ENCODE results near the gene OR51B4. TPM values are rescaled to one million over a fixed set of nuclear protein-coding genes. Genes with fewer than 3 reads are reported as not detected.
"Not testable (repeated sequence)": the region's sequence is repeated elsewhere in the genome, so short reads cannot be mapped to it uniquely, and the experiment has no call there.

The OR51B4 gene, protein sequence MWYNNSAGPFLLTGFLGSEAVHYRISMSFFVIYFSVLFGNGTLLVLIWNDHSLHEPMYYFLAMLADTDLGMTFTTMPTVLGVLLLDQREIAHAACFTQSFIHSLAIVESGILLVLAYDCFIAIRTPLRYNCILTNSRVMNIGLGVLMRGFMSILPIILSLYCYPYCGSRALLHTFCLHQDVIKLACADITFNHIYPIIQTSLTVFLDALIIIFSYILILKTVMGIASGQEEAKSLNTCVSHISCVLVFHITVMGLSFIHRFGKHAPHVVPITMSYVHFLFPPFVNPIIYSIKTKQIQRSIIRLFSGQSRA
- total RNA-seq, result not detected

DNA sequence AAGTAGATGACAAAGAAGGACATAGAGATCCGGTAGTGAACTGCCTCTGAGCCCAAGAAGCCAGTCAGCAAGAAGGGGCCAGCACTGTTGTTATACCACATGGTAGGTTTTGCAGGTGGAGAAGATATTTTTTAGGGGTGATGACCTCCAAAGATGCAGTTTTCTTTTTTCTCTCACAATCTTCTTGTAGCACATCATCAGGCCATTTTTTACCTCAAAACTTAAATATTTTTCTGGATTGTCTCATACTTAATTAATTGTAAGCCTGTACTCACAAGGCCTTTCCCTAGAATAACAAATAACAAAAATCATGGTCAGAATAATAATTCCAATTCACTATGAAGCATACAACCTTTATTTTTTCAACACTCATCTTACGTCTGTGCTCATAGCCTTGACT lies at the start of gene OR51B4:
Gene OR51B4, minus strand, starts transcription at position 101 of the 400 bp plus-strand sequence. Its CDS starts 0 bp downstream, at position 101.
- no peaks in the 10 kb centered on the region for H3K36me3 Mint-ChIP-seq (ENCODE audit: low read depth)
- DNase-seq, result no peak
- CTCF ChIA-PET, result no interaction called here
- H3K4me1 Mint-ChIP-seq (ENCODE audit: low read depth), result no peaks in the 10 kb centered on the region
- H3K4me3 Mint-ChIP-seq, result no peak within 1 kb of the TSS
- H3K9me3 Mint-ChIP-seq, result no peaks in the 10 kb centered on the region
- H3K27ac Mint-ChIP-seq, result no peak within 1 kb of the TSS
- H3K27me3 Mint-ChIP-seq (ENCODE audit: low read depth), result peaks cover 3% of the 10 kb centered on the region
- intact Hi-C loops (cut with micrococcal nuclease), result no loop called here

DNA sequence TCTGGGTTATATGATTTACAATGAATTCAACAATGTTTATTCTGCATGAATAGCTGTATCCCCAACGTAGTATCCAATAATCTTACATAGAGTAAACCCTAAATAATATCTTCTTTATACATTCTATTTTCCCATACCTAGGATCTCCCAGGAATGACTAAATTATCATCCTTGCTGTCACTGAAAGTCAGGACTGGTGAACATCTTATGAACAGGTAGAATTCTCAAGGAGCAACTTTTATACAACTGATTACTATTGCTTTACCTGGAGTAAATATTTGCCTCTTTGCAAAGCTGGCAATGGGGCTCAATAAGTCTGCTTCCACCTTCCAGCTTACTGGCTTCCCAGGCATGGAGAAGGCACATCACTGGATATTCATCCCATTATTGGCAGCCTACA lies 49.5 kb upstream of the OR51B4 start, which contains the start of gene OR51B6:
Gene OR51B6, plus strand, starts transcription at position 301 of the 400 bp plus-strand sequence. Its CDS starts 0 bp downstream, at position 301.
- no peaks in the 10 kb centered on the region for H3K4me1 Mint-ChIP-seq (ENCODE audit: low read depth)
- CTCF ChIA-PET, result no interaction called here

DNA sequence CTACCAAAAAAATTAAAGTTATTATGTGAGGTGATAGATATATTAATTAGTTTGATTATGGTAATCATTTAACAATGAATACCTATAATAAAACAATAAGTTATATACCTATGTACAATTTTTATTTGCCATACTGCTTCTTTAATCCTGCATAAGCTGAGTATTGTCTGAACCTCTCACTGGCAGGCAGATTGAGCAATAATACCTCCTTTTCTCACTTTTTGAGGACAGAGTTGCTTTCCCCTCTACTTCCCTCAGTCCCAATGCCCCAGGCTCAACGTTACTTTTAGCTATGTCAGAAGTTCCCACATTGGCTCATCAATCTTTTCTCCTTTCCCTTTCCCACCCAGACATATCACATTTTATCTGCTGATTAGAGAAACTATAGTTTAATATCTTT lies 47.8 kb upstream of the OR51B4 start:
- DNase-seq, result no peak
- H3K9me3 Mint-ChIP-seq, result no peaks in the 10 kb centered on the region
- H3K27ac Mint-ChIP-seq, result no peak overlapping the region
- peaks cover 11% of the 10 kb centered on the region for H3K27me3 Mint-ChIP-seq (ENCODE audit: low read depth)
- no peaks in the 10 kb centered on the region for H3K4me1 Mint-ChIP-seq (ENCODE audit: low read depth)
- no peaks in the 10 kb centered on the region for H3K36me3 Mint-ChIP-seq (ENCODE audit: low read depth)
- no peak overlapping the region for H3K4me3 Mint-ChIP-seq
- CTCF ChIA-PET, result no interaction called here
- intact Hi-C loops (cut with micrococcal nuclease), result no loop called here

More for the DNA sequence above, 49.5 kb upstream of the OR51B4 start, which contains the start of gene OR51B6:
- H3K27ac Mint-ChIP-seq, result no peak within 1 kb of the TSS
- intact Hi-C loops (cut with micrococcal nuclease), result no loop called here
- H3K27me3 Mint-ChIP-seq (ENCODE audit: low read depth), result peaks cover 18% of the 10 kb centered on the region
- no peak within 1 kb of the TSS for H3K4me3 Mint-ChIP-seq
- H3K9me3 Mint-ChIP-seq, result no peaks in the 10 kb centered on the region
- no peak for DNase-seq
- H3K36me3 Mint-ChIP-seq (ENCODE audit: low read depth), result no peaks in the 10 kb centered on the region

DNA sequence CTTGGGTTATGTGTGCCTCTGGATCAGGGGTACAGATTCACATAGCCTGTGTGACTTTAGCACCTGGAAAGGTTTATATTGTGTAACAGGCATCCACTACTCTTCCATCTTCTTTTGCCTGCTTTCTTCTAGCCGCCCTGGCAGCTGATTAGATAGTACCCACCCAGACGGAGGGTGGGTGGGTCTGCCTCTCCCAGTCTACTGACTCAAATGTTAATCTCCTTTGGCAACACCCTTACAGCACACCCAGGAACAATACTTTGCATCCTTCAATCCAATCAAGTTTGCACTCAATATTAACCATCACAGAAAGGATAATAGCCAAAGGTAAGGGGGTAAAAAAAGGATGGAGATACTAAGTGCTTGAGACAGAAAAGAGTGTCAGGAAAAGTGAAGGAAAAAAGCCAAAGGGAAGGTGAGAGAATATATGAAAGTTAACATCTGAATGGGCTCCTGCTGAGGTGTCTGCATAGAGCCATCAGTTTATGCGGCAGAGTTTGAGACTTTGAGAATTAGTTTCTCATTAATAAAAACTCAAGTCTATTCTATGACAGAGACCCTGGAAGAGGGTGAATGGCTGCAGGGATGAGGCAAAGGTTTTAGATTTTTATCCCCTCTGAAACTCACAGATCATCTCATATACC lies 46.9 kb upstream of the OR51B4 start:
- CTCF ChIA-PET, result no interaction called here
- no peaks in the 10 kb centered on the region for H3K9me3 Mint-ChIP-seq
- intact Hi-C loops (cut with micrococcal nuclease), result no loop called here

DNA sequence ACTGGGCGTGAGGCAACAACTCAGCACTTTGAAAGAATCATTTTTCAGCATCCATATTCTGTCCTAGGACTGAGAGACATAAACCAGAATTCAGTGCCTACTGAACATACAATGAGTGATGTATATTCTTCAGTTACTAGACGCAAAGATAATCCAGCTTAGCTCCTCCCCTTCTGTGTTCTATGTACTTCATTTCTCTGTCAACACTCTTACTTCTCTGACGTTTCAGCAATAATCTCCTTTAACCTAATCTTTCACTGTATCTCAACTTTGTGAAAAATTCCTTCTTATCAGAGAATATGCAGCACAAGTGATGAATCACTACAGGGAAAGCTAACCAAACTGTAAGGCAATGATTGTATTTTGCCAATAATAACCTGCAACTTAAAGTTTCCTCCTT lies 44.1 kb upstream of the OR51B4 start:
- Mint-ChIP-seq H3K27me3 (ENCODE audit: low read depth) (peaks cover 5% of the 10 kb centered on the region), H3K36me3 (ENCODE audit: low read depth) (no peaks in the 10 kb centered on the region), H3K4me3 (no peak overlapping the region), H3K4me1 (ENCODE audit: low read depth) (no peaks in the 10 kb centered on the region), H3K27ac (no peak overlapping the region), H3K9me3 (no peaks in the 10 kb centered on the region)
- CTCF ChIA-PET, result no interaction called here
- intact Hi-C loops (cut with micrococcal nuclease), result no loop called here
- DNase-seq, result no peak

More for the DNA sequence above, 46.9 kb upstream of the OR51B4 start:
- H3K4me1 Mint-ChIP-seq (ENCODE audit: low read depth), result no peaks in the 10 kb centered on the region
- no peak overlapping the region for H3K4me3 Mint-ChIP-seq
- no peak overlapping the region for H3K27ac Mint-ChIP-seq
- no peaks in the 10 kb centered on the region for H3K36me3 Mint-ChIP-seq (ENCODE audit: low read depth)
- peaks cover 6% of the 10 kb centered on the region for H3K27me3 Mint-ChIP-seq (ENCODE audit: low read depth)
- DNase-seq, result no peak

DNA sequence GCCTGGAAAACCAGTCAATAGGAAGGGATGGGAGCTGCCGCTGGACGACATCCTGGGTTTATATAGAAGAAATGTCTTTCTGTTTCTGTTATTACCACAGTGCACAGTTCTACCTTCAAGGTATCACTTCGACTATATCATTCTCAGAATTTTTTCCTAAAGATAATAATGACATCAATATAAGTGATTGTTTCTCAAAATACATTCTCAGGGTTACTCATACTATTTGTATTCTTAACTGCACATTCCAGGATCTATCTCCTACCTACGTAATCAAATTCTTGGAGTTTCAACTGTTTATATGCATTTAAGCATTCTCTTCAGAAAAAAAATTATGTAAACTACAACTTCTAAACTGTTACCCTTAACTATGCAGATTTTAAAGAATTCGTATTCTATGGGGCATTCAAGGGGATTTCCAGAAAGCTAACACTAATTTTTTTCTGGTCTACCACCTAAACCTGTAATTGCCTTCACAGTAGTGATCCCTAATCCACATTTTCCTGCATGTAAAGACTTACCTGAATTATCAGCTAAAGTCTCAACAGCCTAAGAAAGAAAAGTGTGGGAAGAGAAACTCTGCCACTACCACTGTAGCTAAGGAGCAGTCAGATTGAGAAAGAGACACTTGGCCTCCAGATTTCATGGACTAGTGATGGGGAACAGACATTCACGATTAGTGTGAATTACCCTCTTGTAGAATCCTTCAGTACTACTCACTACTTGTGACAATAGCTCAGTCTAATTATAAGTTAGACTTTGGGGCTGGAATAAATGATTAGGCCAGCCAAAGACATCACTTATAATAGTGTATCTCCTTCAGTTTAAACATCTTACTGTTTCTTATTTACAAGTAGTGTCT lies 42.0 kb upstream of the OR51B4 start, which contains the start of gene OR51B5:
Gene OR51B5, minus strand, starts transcription at position 51 of the 862 bp plus-strand sequence. Its CDS starts 0 bp downstream, at position 51.
- H3K4me1 Mint-ChIP-seq (ENCODE audit: low read depth), result no peaks in the 10 kb centered on the region

DNA sequence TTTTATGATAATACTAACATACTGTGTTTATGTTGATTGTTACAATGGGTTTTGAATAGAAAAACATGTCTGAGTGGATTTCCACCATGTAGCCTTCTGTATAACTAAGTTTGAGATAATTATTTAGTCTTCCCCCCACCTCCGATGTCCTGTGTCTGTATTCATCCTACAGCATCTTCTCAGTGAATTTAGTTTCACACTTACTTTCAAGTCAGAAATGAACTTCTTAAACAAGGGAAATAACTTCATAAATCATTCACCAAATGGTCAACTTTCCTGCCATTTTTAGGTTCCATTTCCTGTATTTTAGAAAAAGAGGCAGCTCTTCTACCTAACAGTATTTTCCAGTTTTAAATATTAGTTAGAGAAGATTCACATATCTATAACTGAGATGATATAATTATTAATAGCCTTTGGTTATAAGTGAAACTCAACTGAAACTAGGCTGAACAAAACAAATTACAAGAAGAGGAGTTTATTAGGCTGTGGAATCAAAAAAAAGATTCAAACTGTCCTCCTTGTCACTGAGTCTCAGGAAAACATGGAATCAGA lies 38.1 kb upstream of the OR51B4 start:
- no peak overlapping the region for H3K4me3 Mint-ChIP-seq
- CTCF ChIA-PET, result no interaction called here
- H3K4me1 Mint-ChIP-seq (ENCODE audit: low read depth), result no peaks in the 10 kb centered on the region
- no peak overlapping the region for H3K27ac Mint-ChIP-seq
- H3K9me3 Mint-ChIP-seq, result no peaks in the 10 kb centered on the region
- H3K36me3 Mint-ChIP-seq (ENCODE audit: low read depth), result no peaks in the 10 kb centered on the region
- peaks cover 10% of the 10 kb centered on the region for H3K27me3 Mint-ChIP-seq (ENCODE audit: low read depth)
- intact Hi-C loops (cut with micrococcal nuclease), result no loop called here
- DNase-seq, result no peak

More for the DNA sequence above, 42.0 kb upstream of the OR51B4 start, which contains the start of gene OR51B5:
- peaks cover 5% of the 10 kb centered on the region for H3K27me3 Mint-ChIP-seq (ENCODE audit: low read depth)
- H3K4me3 Mint-ChIP-seq, result no peak within 1 kb of the TSS
- DNase-seq, result no peak
- H3K27ac Mint-ChIP-seq, result no peak within 1 kb of the TSS
- no peaks in the 10 kb centered on the region for H3K9me3 Mint-ChIP-seq
- H3K36me3 Mint-ChIP-seq (ENCODE audit: low read depth), result no peaks in the 10 kb centered on the region
- CTCF ChIA-PET, result no interaction called here
- intact Hi-C loops (cut with micrococcal nuclease), result no loop called here

DNA sequence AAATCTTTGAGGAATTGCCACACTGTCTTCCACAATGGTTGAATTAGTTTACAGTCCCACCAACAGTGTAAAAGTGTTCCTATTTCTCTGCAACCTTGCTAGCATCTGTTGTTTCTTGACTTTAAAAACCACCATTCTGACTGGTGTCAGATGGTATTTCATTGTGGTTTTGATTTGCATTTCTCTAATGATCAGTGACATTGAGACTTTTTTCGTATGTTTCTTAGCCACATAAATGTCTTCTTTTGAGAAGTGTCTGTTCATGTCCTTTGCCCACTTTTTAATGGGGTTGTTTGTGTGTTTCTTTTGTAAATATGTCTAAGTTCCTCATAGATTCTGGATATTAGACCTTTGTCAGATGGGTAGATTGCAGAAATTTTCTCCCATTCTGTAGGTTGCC lies 35.5 kb upstream of the OR51B4 start:
- CTCF ChIA-PET; H3K9me3 Mint-ChIP-seq; H3K4me3 Mint-ChIP-seq; H3K27ac Mint-ChIP-seq; intact Hi-C loops (cut with micrococcal nuclease); H3K4me1 Mint-ChIP-seq (ENCODE audit: low read depth); H3K36me3 Mint-ChIP-seq (ENCODE audit: low read depth); H3K27me3 Mint-ChIP-seq (ENCODE audit: low read depth); DNase-seq: not testable (repeated sequence)

DNA sequence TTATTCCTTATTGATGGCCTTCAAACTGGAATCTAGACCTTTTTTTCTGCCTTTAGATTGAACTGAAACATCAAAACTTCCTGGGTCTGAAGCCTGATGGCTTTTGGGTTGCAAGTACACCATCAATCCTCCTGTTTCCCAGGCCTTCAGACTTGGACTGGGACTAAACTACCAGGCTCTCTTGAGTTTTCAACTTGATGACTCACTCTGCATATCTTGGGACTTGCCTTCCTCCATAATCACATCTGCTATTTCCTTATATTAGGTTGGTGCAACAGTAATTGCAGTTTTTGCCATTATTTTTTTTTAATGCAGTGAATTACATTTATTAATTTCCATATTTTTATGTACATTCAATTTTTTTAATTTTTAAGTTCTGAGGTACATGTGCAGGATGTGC lies 34.6 kb upstream of the OR51B4 start:
- intact Hi-C loops (cut with micrococcal nuclease), result no loop called here
- CTCF ChIA-PET, result no interaction called here
- no peak overlapping the region for H3K27ac Mint-ChIP-seq
- no peak for DNase-seq
- H3K4me3 Mint-ChIP-seq, result no peak overlapping the region
- no peaks in the 10 kb centered on the region for H3K36me3 Mint-ChIP-seq (ENCODE audit: low read depth)
- peaks cover 8% of the 10 kb centered on the region for H3K27me3 Mint-ChIP-seq (ENCODE audit: low read depth)
- H3K4me1 Mint-ChIP-seq (ENCODE audit: low read depth), result no peaks in the 10 kb centered on the region
- H3K9me3 Mint-ChIP-seq, result no peaks in the 10 kb centered on the region

DNA sequence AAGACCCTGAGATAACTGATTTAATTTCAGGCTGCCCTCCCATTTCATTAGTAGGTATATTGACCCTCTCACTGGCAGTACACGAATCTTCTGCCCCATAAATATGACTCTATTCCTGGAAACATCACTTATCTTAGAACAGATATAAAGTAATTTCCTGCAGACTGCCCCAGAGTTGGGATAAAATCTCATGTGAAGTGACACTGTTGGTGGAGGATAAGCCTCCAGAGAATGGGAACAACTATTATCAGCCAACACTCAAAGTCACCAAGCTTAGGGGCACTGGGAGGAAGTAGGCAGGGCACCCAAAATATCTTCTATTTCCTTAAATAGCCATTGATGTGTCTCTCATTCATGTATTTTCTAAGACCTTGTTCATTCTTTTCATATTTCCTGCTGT lies 33.4 kb upstream of the OR51B4 start:
- intact Hi-C loops (cut with micrococcal nuclease), result no loop called here
- CTCF ChIA-PET, result no interaction called here
- no peak overlapping the region for H3K27ac Mint-ChIP-seq

DNA sequence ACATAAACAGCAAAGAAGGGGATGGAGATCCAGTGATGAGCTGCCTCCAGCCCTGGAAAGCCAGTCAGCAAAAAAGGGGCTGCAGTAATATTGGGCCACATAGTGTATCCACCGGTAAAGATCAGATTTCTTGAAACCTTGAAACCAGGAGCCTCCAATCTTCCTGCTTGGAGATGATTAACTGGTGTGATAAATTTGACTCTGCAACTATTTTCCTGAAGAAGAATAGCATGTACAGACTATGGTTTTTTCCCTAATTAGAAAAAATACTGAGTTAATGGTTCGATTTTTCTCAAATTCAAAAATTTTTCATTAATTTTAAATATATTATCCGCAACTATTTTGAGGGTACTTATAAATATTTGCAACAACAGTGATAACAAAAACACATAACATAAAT lies 22.5 kb upstream of the OR51B4 start, which contains the start of gene OR51B2:
Gene OR51B2, minus strand, starts transcription at position 101 of the 400 bp plus-strand sequence. Its CDS starts 0 bp downstream, at position 101.
- Mint-ChIP-seq H3K4me3 (no peak within 1 kb of the TSS), H3K27ac (no peak within 1 kb of the TSS), H3K36me3 (ENCODE audit: low read depth) (no peaks in the 10 kb centered on the region), H3K4me1 (ENCODE audit: low read depth) (no peaks in the 10 kb centered on the region), H3K9me3 (no peaks in the 10 kb centered on the region), H3K27me3 (ENCODE audit: low read depth) (peaks cover 3% of the 10 kb centered on the region)
- no peak for DNase-seq
- CTCF ChIA-PET, result no interaction called here
- intact Hi-C loops (cut with micrococcal nuclease), result no loop called here

More for the DNA sequence above, 33.4 kb upstream of the OR51B4 start:
- Mint-ChIP-seq H3K4me1 (ENCODE audit: low read depth) (no peaks in the 10 kb centered on the region), H3K9me3 (no peaks in the 10 kb centered on the region), H3K4me3 (no peak overlapping the region), H3K27me3 (ENCODE audit: low read depth) (peaks cover 10% of the 10 kb centered on the region), H3K36me3 (ENCODE audit: low read depth) (no peaks in the 10 kb centered on the region)
- no peak for DNase-seq

DNA sequence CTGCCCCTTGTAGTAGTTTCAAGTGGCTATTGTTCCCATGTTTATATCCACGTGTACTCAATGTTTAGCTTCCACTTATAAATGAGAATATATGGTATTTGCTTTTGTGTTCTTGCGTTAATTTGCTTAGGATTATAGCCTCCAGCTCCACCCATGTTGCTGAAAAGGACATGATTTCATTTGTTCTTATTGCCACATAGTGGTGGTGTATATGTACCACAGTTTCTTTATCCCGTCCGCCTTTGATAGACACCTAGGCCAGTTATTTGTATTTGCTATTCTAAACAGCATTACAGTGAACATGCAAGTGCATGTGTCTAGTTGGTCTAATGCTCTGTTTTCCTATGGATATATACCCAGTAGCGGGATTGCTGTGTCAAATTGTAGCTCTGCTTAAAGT lies 15.5 kb upstream of the OR51B4 start:
- Mint-ChIP-seq H3K27ac (no peak overlapping the region), H3K9me3 (no peaks in the 10 kb centered on the region), H3K27me3 (ENCODE audit: low read depth) (peaks cover 2% of the 10 kb centered on the region), H3K4me3 (no peak overlapping the region), H3K4me1 (ENCODE audit: low read depth) (no peaks in the 10 kb centered on the region), H3K36me3 (ENCODE audit: low read depth) (no peaks in the 10 kb centered on the region)
- CTCF ChIA-PET, result interaction anchor here (0.6 kb wide), 1 partner anchor 30 kb away, joined by 4 read pairs; no protein-coding TSS in a partner anchor
- intact Hi-C loops (cut with micrococcal nuclease), result no loop called here
- no peak for DNase-seq
